Chondrocyte (in vitro differentiated cells): ENCODE results near the gene SFPQ. TPM values are rescaled to one million over a fixed set of nuclear protein-coding genes. Genes with fewer than 3 reads are reported as not detected.

Experiments used
- DNase-seq: peaks from one replicate; pipeline ENCODE4 v3.0.0; 2021; ENCODE audit warnings: mixed read lengths, low spot score
- H3K27ac Mint-ChIP-seq: one replicate; pipeline ENCODE4 v1.8.0; 2021; ENCODE audit warnings: mild to moderate bottlenecking, moderate library complexity, mixed read lengths; ENCODE audit not compliant: unreplicated experiment
- H3K27me3 Mint-ChIP-seq: 2 replicates; pipeline ENCODE4 v1.8.0; 2021; ENCODE audit warnings: low read depth, mixed read lengths
- H3K36me3 Mint-ChIP-seq: 2 replicates; pipeline ENCODE4 v1.8.0; 2021; ENCODE audit warnings: low read depth, mixed read lengths
- H3K4me1 Mint-ChIP-seq: 2 replicates; pipeline ENCODE4 v1.8.0; 2021; ENCODE audit warnings: low read depth, mild to moderate bottlenecking, mixed read lengths
- H3K4me3 Mint-ChIP-seq: one replicate; pipeline ENCODE4 v1.8.0; 2021; ENCODE audit warnings: mild to moderate bottlenecking, moderate library complexity, mixed read lengths; ENCODE audit not compliant: unreplicated experiment
- H3K9me3 Mint-ChIP-seq: 2 replicates; pipeline ENCODE4 v1.8.0; 2021; ENCODE audit warnings: low read depth, mixed read lengths
- CTCF ChIP-seq: fragments of 200-600 bp; sonication (generic); IDR thresholded peaks from 2 replicates; pipeline ENCODE4 v1.5.0; 2021; ENCODE audit warnings: antibody characterized with exemption, mild to moderate bottlenecking, moderate library complexity
- total RNA-seq: library from RNA; stranded (reverse); gene quantifications from 3 replicates; pipeline ENCODE4 v1.2.1, GENCODE V29; 2021

SFPQ gene
- total RNA-seq, 1 donor from 2014 or later, result 149 TPM

GRCh38 chr1:35178874-35179380 lies 14.0 kb downstream of the SFPQ start:
- no peak for TF ChIP-seq CTCF
- no peaks in the 10 kb centered on the region for H3K27me3 Mint-ChIP-seq
- no peak overlapping the region for H3K27ac Mint-ChIP-seq
- H3K9me3 Mint-ChIP-seq, result no peaks in the 10 kb centered on the region
- peaks cover 58% of the 10 kb centered on the region for H3K36me3 Mint-ChIP-seq
- H3K4me1 Mint-ChIP-seq, result peaks cover 33% of the 10 kb centered on the region
- no peak for DNase-seq
- H3K4me3 Mint-ChIP-seq, result no peak overlapping the region

GRCh38 chr1:35178295-35178695 lies 14.7 kb downstream of the SFPQ start:
- H3K4me1 Mint-ChIP-seq, result peaks cover 29% of the 10 kb centered on the region
- H3K9me3 Mint-ChIP-seq, result no peaks in the 10 kb centered on the region
- no peaks in the 10 kb centered on the region for H3K27me3 Mint-ChIP-seq
- H3K4me3 Mint-ChIP-seq, result no peak overlapping the region
- no peak for TF ChIP-seq CTCF
- H3K27ac Mint-ChIP-seq, result no peak overlapping the region
- no peak for DNase-seq
- H3K36me3 Mint-ChIP-seq, result peaks cover 53% of the 10 kb centered on the region

GRCh38 chr1:35177237-35177786 lies 15.6 kb downstream of the SFPQ start:
- Mint-ChIP-seq H3K27ac (peak overlapping the region; percentile 41), H3K36me3 (peaks cover 46% of the 10 kb centered on the region), H3K9me3 (no peaks in the 10 kb centered on the region), H3K4me1 (peaks cover 21% of the 10 kb centered on the region), H3K27me3 (no peaks in the 10 kb centered on the region), H3K4me3 (no peak overlapping the region)
- no peak for DNase-seq
- no peak for TF ChIP-seq CTCF

GRCh38 chr1:35175602-35176001 lies 17.3 kb downstream of the SFPQ start:
- DNase-seq, result no peak
- TF ChIP-seq CTCF, result no peak
- no peak overlapping the region for H3K4me3 Mint-ChIP-seq
- peaks cover 31% of the 10 kb centered on the region for H3K36me3 Mint-ChIP-seq
- peaks cover 3% of the 10 kb centered on the region for H3K9me3 Mint-ChIP-seq
- peaks cover 12% of the 10 kb centered on the region for H3K4me1 Mint-ChIP-seq
- H3K27ac Mint-ChIP-seq, result no peak overlapping the region
- no peaks in the 10 kb centered on the region for H3K27me3 Mint-ChIP-seq

- no peak for TF ChIP-seq CTCF
- Mint-ChIP-seq H3K27me3 (no peaks in the 10 kb centered on the region), H3K36me3 (peaks cover 28% of the 10 kb centered on the region), H3K4me1 (peaks cover 7% of the 10 kb centered on the region), H3K9me3 (peaks cover 3% of the 10 kb centered on the region), H3K4me3 (no peak overlapping the region), H3K27ac (no peak overlapping the region)
- no peak for DNase-seq
Observed at GRCh38 chr1:35175098-35175576, 17.8 kb downstream of the SFPQ start.
